AG10803 (cell line): ENCODE data around the gene PTPRG.

Experiments
- DNase-seq: peaks from one replicate; pipeline ENCODE4 v3.0.0; 2010; ENCODE audit warnings: low read depth
- H3K4me3 ChIP-seq: 2 replicates; pipeline ENCODE4 v1.5.1; 2011; ENCODE audit warnings: mild to moderate bottlenecking, low read length, control low read depth
- TF ChIP-seq, protein P1 (sequence below): conservative IDR thresholded peaks from 2 replicates; pipeline ENCODE4 v1.5.1; 2011; ENCODE audit warnings: mild to moderate bottlenecking, low read length, control low read depth, inconsistent platforms

PTPRG gene

GRCh38 chr3:61597906-61598305, 36.5 kb downstream of the PTPRG start:
- no peak for DNase-seq
- no peak overlapping the region for H3K4me3 ChIP-seq
- TF ChIP-seq, protein P1, sequence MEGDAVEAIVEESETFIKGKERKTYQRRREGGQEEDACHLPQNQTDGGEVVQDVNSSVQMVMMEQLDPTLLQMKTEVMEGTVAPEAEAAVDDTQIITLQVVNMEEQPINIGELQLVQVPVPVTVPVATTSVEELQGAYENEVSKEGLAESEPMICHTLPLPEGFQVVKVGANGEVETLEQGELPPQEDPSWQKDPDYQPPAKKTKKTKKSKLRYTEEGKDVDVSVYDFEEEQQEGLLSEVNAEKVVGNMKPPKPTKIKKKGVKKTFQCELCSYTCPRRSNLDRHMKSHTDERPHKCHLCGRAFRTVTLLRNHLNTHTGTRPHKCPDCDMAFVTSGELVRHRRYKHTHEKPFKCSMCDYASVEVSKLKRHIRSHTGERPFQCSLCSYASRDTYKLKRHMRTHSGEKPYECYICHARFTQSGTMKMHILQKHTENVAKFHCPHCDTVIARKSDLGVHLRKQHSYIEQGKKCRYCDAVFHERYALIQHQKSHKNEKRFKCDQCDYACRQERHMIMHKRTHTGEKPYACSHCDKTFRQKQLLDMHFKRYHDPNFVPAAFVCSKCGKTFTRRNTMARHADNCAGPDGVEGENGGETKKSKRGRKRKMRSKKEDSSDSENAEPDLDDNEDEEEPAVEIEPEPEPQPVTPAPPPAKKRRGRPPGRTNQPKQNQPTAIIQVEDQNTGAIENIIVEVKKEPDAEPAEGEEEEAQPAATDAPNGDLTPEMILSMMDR, result no peak

DNA sequence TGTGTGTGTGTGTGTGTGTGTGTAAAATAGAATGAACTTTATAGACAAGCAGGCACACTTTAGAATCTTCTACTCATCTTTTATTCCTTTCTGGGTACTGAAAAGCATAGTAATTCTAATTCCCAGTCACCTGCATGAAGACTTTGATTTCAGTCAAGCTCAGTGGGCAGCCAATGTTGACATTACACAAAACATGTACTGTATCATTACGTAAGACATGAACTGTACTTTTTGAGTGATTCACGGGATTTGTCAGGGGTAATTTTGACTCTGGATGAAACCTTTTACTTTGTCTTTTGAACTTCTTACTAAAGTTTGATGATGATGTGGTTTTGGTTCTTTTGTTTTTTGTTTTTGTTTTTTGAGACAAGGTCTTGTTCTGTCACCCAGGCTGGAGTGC, 38.8 kb downstream of the PTPRG start:
- DNase-seq, result no peak

DNA sequence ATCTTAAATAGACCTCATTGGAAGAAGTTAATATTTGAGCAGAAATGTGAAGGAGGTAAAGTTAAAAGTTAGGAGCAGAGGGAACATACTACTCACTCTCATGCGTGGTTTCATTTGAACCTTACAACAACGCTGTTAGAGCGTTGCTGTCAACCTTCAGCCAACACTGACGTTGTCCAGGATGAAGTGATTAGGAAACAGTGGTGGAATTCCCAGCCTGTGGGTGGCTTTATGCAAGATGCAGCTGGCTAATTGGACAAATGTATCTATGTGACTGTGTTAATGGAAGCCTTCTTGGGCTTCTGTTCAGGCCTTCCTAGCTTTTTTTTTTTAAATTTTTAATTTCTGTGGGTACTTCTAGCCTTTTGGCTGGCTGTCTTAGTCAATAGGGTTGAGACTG, 40.5 kb downstream of the PTPRG start:
- TF ChIP-seq, protein P1, result no peak
- peak; percentile 66 for DNase-seq
- H3K4me3 ChIP-seq, result no peak overlapping the region

More for the DNA sequence above, 38.8 kb downstream of the PTPRG start:
- TF ChIP-seq, protein P1, result no peak
- H3K4me3 ChIP-seq, result no peak overlapping the region

- DNase-seq, result no peak
- TF ChIP-seq, protein P1, result no peak
- no peak overlapping the region for H3K4me3 ChIP-seq
Measured at GRCh38 chr3:61602466-61602865, 41.1 kb downstream of the PTPRG start.

- TF ChIP-seq, protein P1, result no peak
- no peak for DNase-seq
- no peak overlapping the region for H3K4me3 ChIP-seq
Measured at GRCh38 chr3:61605589-61606175, 44.3 kb downstream of the PTPRG start.

DNA sequence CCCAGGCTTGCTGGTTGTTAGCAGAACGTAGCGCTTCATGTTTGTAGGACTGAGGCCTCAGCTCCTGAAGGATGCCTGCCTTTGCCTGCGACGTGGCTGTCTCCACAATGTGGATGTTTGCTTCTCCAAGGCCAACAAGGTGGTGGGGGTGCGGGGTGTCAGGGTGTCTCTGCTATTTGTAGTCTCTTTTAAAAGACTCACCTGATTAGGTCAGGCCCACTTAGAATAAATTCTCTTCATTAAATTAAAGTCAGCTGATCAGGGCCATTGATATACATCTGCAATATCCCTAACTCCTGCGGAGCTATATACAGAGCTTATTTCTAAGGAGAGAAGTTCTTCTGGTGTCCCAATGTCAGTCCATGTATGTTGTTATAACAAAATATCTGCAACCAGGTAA, 44.8 kb downstream of the PTPRG start:
- no peak for DNase-seq
- TF ChIP-seq, protein P1, result no peak
- H3K4me3 ChIP-seq, result no peak overlapping the region

GRCh38 chr3:61608072-61608471, 46.7 kb downstream of the PTPRG start:
- TF ChIP-seq, protein P1, result no peak
- no peak overlapping the region for H3K4me3 ChIP-seq
- DNase-seq, result no peak
